HepG2 (cell line): ENCODE data around the gene BRIP1. TPM values are rescaled to one million over a fixed set of nuclear protein-coding genes. Genes with fewer than 3 reads are reported as not detected.

Experiments used
- ATAC-seq: fragments of 200-7000 bp; cut with Tn5 transposase; 3 replicates; pipeline ENCODE4 v1.9.1; 2020; ENCODE audit warnings: mild to moderate bottlenecking, moderate library complexity
- BruUV-seq: library from RNA; stranded (reverse); fragments of 400-500 nt; replicated peaks from 2 replicates; lab custom pipeline; 2021; lab: Mats Ljungman, UMichigan
- CTCF ChIA-PET: fragments of 300-600 bp; formaldehyde crosslinking; extraction: SDS; loops from one replicate; lab custom pipeline; 2021; ENCODE audit warnings: low total read pairs, inconsistent platforms, low intra/inter-chr PET ratio; lab: Yijun Ruan, JAX
- POLR2A ChIA-PET: fragments of 350-600 bp; sonication (Branson Sonifier 250); formaldehyde crosslinking; loops from one replicate; lab custom pipeline; 2020; ENCODE audit warnings: antibody characterized with exemption, inconsistent platforms; lab: Yijun Ruan, JAX
- DNase-seq: peaks from one replicate; pipeline ENCODE4 v3.0.0-alpha.2; 2015; ENCODE audit warnings: low spot score
- FAIRE-seq: peaks from 3 replicates; lab custom pipeline; 2011; peaks lifted over from hg19 to GRCh38; lab: Jason Lieb, UNC
- H2AFZ ChIP-seq: one replicate; pipeline ENCODE4 v1.6.1; 2011; ENCODE audit warnings: low read length, inconsistent platforms
- H3K27ac ChIP-seq: fragments of 300-600 bp; 3 replicates; pipeline ENCODE4 v1.8.0; 2011; ENCODE audit warnings: mixed run types, mild to moderate bottlenecking, mixed read lengths, low read length, inconsistent platforms; ENCODE audit not compliant: insufficient read depth; ENCODE audit errors: extremely low read length
- H3K27me3 ChIP-seq, 2 experiments: fragments of 200-600 bp in 1 of 2; 2 replicates in 1 of 2; 3 replicates in 1 of 2; pipeline versions ENCODE4 v1.6.0 to v1.8.0; 2011; ENCODE audit warnings: low read length in 2 of 2, mild to moderate bottlenecking in 2 of 2, moderate library complexity in 2 of 2, inconsistent platforms in 1 of 2; ENCODE audit not compliant: insufficient read depth in 2 of 2, control insufficient read depth in 1 of 2
- H3K36me3 ChIP-seq, 2 experiments: fragments of 200-600 bp in 1 of 2; replicated peaks in 1 of 2; 2 replicates in 1 of 2; 3 replicates in 1 of 2; pipeline versions ENCODE4 v1.5.1 to v1.8.0; 2011; ENCODE audit warnings: low read length in 2 of 2, inconsistent platforms in 1 of 2; ENCODE audit not compliant: insufficient read depth in 2 of 2, control insufficient read depth in 1 of 2
- H3K4me1 ChIP-seq: 2 replicates; pipeline ENCODE4 v1.5.1; 2012; ENCODE audit warnings: low read length, inconsistent platforms; ENCODE audit not compliant: insufficient read depth
- H3K4me2 ChIP-seq: 2 replicates; pipeline ENCODE4 v1.6.0; 2011; ENCODE audit warnings: low read depth, low read length, inconsistent platforms
- H3K4me3 ChIP-seq, 3 experiments: fragments of 200-600 bp in 1 of 3; sonication (generic), shearing (Covaris generic) in 1 of 3; replicated peaks in 1 of 3; 2 replicates each; pipeline ENCODE4 v1.5.1; 2011 to 2016; ENCODE audit warnings: low read length in 3 of 3, inconsistent platforms in 2 of 3, low read depth in 2 of 3, mild to moderate bottlenecking in 2 of 3, control low read depth in 1 of 3, mixed read lengths in 1 of 3; ENCODE audit not compliant: insufficient read depth in 1 of 3
- H3K79me2 ChIP-seq: one replicate; pipeline ENCODE4 v1.6.1; 2011; ENCODE audit warnings: low read length, inconsistent platforms; ENCODE audit not compliant: insufficient read depth
- H3K9ac ChIP-seq: 2 replicates; pipeline ENCODE4 v1.6.0; 2011; ENCODE audit warnings: mild to moderate bottlenecking, low read depth, low read length, inconsistent platforms; ENCODE audit not compliant: insufficient read depth
- H3K9me3 ChIP-seq: 2 replicates; pipeline ENCODE4 v1.5.1; 2012; ENCODE audit warnings: mild to moderate bottlenecking, low read length
- H4K20me1 ChIP-seq: 2 replicates; pipeline ENCODE4 v1.6.0; 2011; ENCODE audit warnings: inconsistent platforms, mild to moderate bottlenecking, low read length, moderate library complexity; ENCODE audit not compliant: insufficient read depth
- CEBPB ChIP-seq: IDR thresholded peaks from 2 replicates; pipeline ENCODE4 v1.6.1; 2011; ENCODE audit warnings: low read depth, low read length, improper control_type of control experiment, borderline replicate concordance
- CREM ChIP-seq, 2 experiments: sonication (generic) in 1 of 2; formaldehyde crosslinking in 1 of 2; IDR thresholded peaks; 2 replicates each; pipeline versions ENCODE4 v1.4.0 to v1.6.1; 2016 to 2020; ENCODE audit warnings: antibody characterized with exemption in 1 of 2, mild to moderate bottlenecking in 1 of 2, missing genetic modification reagents in 1 of 2
- HIVEP1 ChIP-seq: sonication (generic); formaldehyde crosslinking; IDR thresholded peaks from 2 replicates; pipeline ENCODE4 v1.4.0; 2020; ENCODE audit warnings: mild to moderate bottlenecking, missing genetic modification reagents
- IRF9 ChIP-seq: sonication (generic); formaldehyde crosslinking; IDR thresholded peaks from 2 replicates; pipeline ENCODE4 v1.8.0; 2022; ENCODE audit warnings: missing genetic modification reagents, mild to moderate bottlenecking, borderline replicate concordance
- LRRFIP1 ChIP-seq: sonication (generic); formaldehyde crosslinking; conservative IDR thresholded peaks from 2 replicates; pipeline ENCODE4 v1.4.0; 2020; ENCODE audit warnings: missing genetic modification reagents
- ZNF10 ChIP-seq: sonication (generic); formaldehyde crosslinking; IDR thresholded peaks from 2 replicates; pipeline ENCODE4 v1.4.0; 2020; ENCODE audit warnings: mild to moderate bottlenecking, low read depth, missing genetic modification reagents, borderline replicate concordance
- ZNF598 ChIP-seq: sonication (generic); formaldehyde crosslinking; IDR thresholded peaks from 2 replicates; pipeline ENCODE4 v1.5.1; 2020; ENCODE audit warnings: mild to moderate bottlenecking, missing genetic modification reagents, borderline replicate concordance
- ZNF749 ChIP-seq: sonication (generic); formaldehyde crosslinking; IDR thresholded peaks from 2 replicates; pipeline ENCODE4 v1.8.0; 2022; ENCODE audit warnings: mild to moderate bottlenecking, missing genetic modification reagents, moderate library complexity, borderline replicate concordance
- WGBS: methylation state at CpG from one replicate; pipeline ENCODE4 v1.1.6; 2017; ENCODE audit warnings: low lambda C conversion rate; 5-methylcytosine and 5-hydroxymethylcytosine counted together
- in situ Hi-C: cut with HindIII; loops from 2 replicates; pipeline ENCODE4 v1.10.0; 2017; ENCODE audit warnings: low pct_unique_long_range_greater_than_20kb; ENCODE audit not compliant: extremely low pct_ligation_motif_present
- intact Hi-C: fragments of 100-400 bp; cut with micrococcal nuclease; formaldehyde crosslinking; loops from one replicate; pipeline ENCODE4 v1.10.0; 2022; ENCODE audit not compliant: unreplicated experiment
- polyA plus RNA-seq, 8 experiments: library from polyadenylated mRNA; depleted of rRNA in 3 of 8; stranded (reverse) in 7 of 8; unstranded in 1 of 8; fragments of >200 nt; fragmentation: Illumina TruSeq in 4 of 8; extraction: Trizol in 4 of 8; gene quantifications; 2 replicates each; pipeline versions ENCODE4 v1.2.1 to v1.2.3, GENCODE V29; 2011 to 2016; ENCODE audit warnings: low read depth in 4 of 8, missing spikeins in 1 of 8, mixed read lengths in 1 of 8; ENCODE audit not compliant: insufficient read depth in 1 of 8
- total RNA-seq, 5 experiments: library from RNA; depleted of rRNA; stranded (reverse); fragments of >200 nt; fragmentation: Illumina TruSeq; extraction: Trizol; gene quantifications; 2 replicates each; pipeline ENCODE4 v1.2.3, GENCODE V29; 2016; ENCODE audit warnings: low read depth in 1 of 5

The BRIP1 gene
- total and polyA plus RNA-seq, 2 of the 13 experiments (the other 11 are each of a cell fraction or from before 2014, with no cell fraction given) = 3.8 to 27.7 TPM

GRCh38 chr17:61744252-61744651 lies 119.1 kb downstream of the BRIP1 start:
- Histone ChIP-seq H4K20me1 (no peaks in the 10 kb centered on the region), H3K79me2 (no peaks in the 10 kb centered on the region), H2AFZ (no peak overlapping the region), H3K9me3 (no peaks in the 10 kb centered on the region), H3K4me1 (no peaks in the 10 kb centered on the region), H3K9ac (no peak overlapping the region), H3K36me3 (peaks cover 6 to 24% of the 10 kb centered on the region in 2 experiments), H3K27me3 (no peaks in the 10 kb centered on the region), H3K27ac (no peak overlapping the region), H3K4me2 (no peak overlapping the region), H3K4me3 (no peak overlapping the region)
- no peak for ATAC-seq
- no TSS peak for BruUV-seq
- in situ Hi-C loops (no loop called here), intact Hi-C loops (no loop called here)
- ChIA-PET POLR2A (no interaction called here), CTCF (no interaction called here)
- TF ChIP-seq CEBPB (peak; percentile 80), ZNF598 (CRISPR knock-in tag) (no peak), CREM (IDR thresholded peaks at IDR 0.05) (peak; percentile 21; the same call in 1 of the 2 replicates), CREM (CRISPR knock-in tag; IDR thresholded peaks at IDR 0.05) (no peak), LRRFIP1 (no peak), ZNF10 (no peak), ZNF749 (CRISPR knock-in tag) (no peak), IRF9 (CRISPR knock-in tag) (no peak), HIVEP1 (CRISPR knock-in tag) (no peak)
- DNase-seq = no peak
- WGBS = 95% methylated on average over 3 of the region's 3 CpGs
- no peak for FAIRE-seq
